Neural cell (in vitro differentiated cells): ENCODE results near the gene ACTR1A. TPM values are rescaled to one million over a fixed set of nuclear protein-coding genes. Genes with fewer than 3 reads are reported as not detected.

Experiments
- H2AFZ ChIP-seq: fragments of 200-600, 300-800 bp; sonication (generic), shearing (Covaris generic); 2 replicates; pipeline ENCODE4 v1.6.0; 2014; ENCODE audit warnings: low read depth, mild to moderate bottlenecking, antibody characterized with exemption, low read length, moderate library complexity
- H3F3A ChIP-seq: fragments of 200-600 bp; shearing (Covaris generic); 2 replicates; pipeline ENCODE4 v1.6.1; 2016; ENCODE audit warnings: mild to moderate bottlenecking, moderate library complexity, mixed read lengths, antibody characterized with exemption, low read length; ENCODE audit not compliant: insufficient read depth, poor library complexity, severe bottlenecking
- H3K27ac ChIP-seq: fragments of 200-600, 300-800 bp; sonication (generic), shearing (Covaris generic); 2 replicates; pipeline ENCODE4 v1.5.1; 2014; ENCODE audit warnings: mild to moderate bottlenecking, low read length, moderate library complexity
- H3K27me3 ChIP-seq: fragments of 300-800, 200-600 bp; sonication (generic), shearing (Covaris generic); 2 replicates; pipeline ENCODE4 v1.6.0; 2014; ENCODE audit warnings: mild to moderate bottlenecking, low read depth, low read length, moderate library complexity; ENCODE audit not compliant: insufficient read depth
- H3K36me3 ChIP-seq: fragments of 300-800, 200-600 bp; sonication (generic), shearing (Covaris generic); 2 replicates; pipeline ENCODE4 v1.5.1; 2014; ENCODE audit warnings: mild to moderate bottlenecking, antibody characterized with exemption, low read length, moderate library complexity; ENCODE audit not compliant: insufficient read depth
- H3K4me2 ChIP-seq: fragments of 300-800, 200-600 bp; sonication (generic), shearing (Covaris generic); 2 replicates; pipeline ENCODE4 v1.6.0; 2014; ENCODE audit warnings: mild to moderate bottlenecking, low read length
- H3K4me3 ChIP-seq: fragments of 300-800, 200-600 bp; sonication (generic), shearing (Covaris generic); 2 replicates; pipeline ENCODE4 v1.5.1; 2014; ENCODE audit warnings: mild to moderate bottlenecking, low read length, moderate library complexity
- H3K79me2 ChIP-seq: fragments of 200-600 bp; shearing (Covaris generic); replicated peaks from 2 replicates; pipeline ENCODE4 v1.6.0; 2014; ENCODE audit warnings: mild to moderate bottlenecking, low read length, moderate library complexity; ENCODE audit not compliant: insufficient read depth
- H3K9ac ChIP-seq: fragments of 300-800, 200-600 bp; sonication (generic), shearing (Covaris generic); 2 replicates; pipeline ENCODE4 v1.6.1; 2016; ENCODE audit warnings: mild to moderate bottlenecking, low read length, mixed read lengths
- H3K9me2 ChIP-seq: fragments of 200-600 bp; shearing (Covaris generic); 2 replicates; pipeline ENCODE4 v1.6.1; 2016; ENCODE audit warnings: mild to moderate bottlenecking, low read length, mixed read lengths; ENCODE audit not compliant: insufficient read depth
- H3K9me3 ChIP-seq: fragments of 200-600, 300-800 bp; sonication (generic), shearing (Covaris generic); 2 replicates; pipeline ENCODE4 v1.6.1; 2016; ENCODE audit warnings: mild to moderate bottlenecking, mixed run types, low read length, moderate library complexity, mixed read lengths
- H4K20me1 ChIP-seq: fragments of 200-600 bp; shearing (Covaris generic); 2 replicates; pipeline ENCODE4 v1.6.1; 2016; ENCODE audit warnings: mild to moderate bottlenecking, mixed run types; ENCODE audit not compliant: insufficient read depth
- CTCF ChIP-seq: fragments of 450-650 bp; IDR thresholded peaks from 2 replicates; pipeline ENCODE4 v1.5.1; 2014; ENCODE audit warnings: antibody characterized with exemption, mild to moderate bottlenecking, moderate library complexity; ENCODE audit not compliant: poor library complexity, severe bottlenecking
- EP300 ChIP-seq: fragments of 450-650 bp; conservative IDR thresholded peaks from 2 replicates; pipeline ENCODE4 v1.6.1; 2014; ENCODE audit warnings: antibody characterized with exemption, mild to moderate bottlenecking, moderate library complexity; ENCODE audit not compliant: poor library complexity, severe bottlenecking
- EZH2 ChIP-seq: fragments of 200-600, 300-800 bp; shearing (Covaris generic), sonication (generic); IDR thresholded peaks from 2 replicates; pipeline ENCODE4 v1.6.1; 2014; ENCODE audit warnings: antibody characterized with exemption, low read length, borderline replicate concordance, mild to moderate bottlenecking; ENCODE audit not compliant: insufficient read depth, poor library complexity, severe bottlenecking
- MXI1 ChIP-seq: fragments of 450-650 bp; conservative IDR thresholded peaks from 2 replicates; pipeline ENCODE4 v1.6.1; 2014; ENCODE audit warnings: antibody characterized with exemption, mild to moderate bottlenecking; ENCODE audit not compliant: poor library complexity, severe bottlenecking
- POLR2AphosphoS5 ChIP-seq: IDR thresholded peaks from 2 replicates; pipeline ENCODE4 v1.6.1; 2012
- RAD21 ChIP-seq: fragments of 450-650 bp; conservative IDR thresholded peaks from 2 replicates; pipeline ENCODE4 v1.6.1; 2014; ENCODE audit warnings: antibody characterized with exemption, mild to moderate bottlenecking, moderate library complexity
- REST ChIP-seq: IDR thresholded peaks from 2 replicates; pipeline ENCODE4 v1.6.1; 2012; ENCODE audit warnings: borderline replicate concordance
- SMC3 ChIP-seq: fragments of 450-650 bp; conservative IDR thresholded peaks from 2 replicates; pipeline ENCODE4 v1.6.1; 2014; ENCODE audit warnings: antibody characterized with exemption, mild to moderate bottlenecking, moderate library complexity; ENCODE audit not compliant: poor library complexity
- TAF1 ChIP-seq: IDR thresholded peaks from 2 replicates; pipeline ENCODE4 v1.6.1; 2012; ENCODE audit warnings: low read depth
- polyA plus RNA-seq: library from polyadenylated mRNA; depleted of rRNA; stranded (reverse); fragments of >200 nt; gene quantifications from 2 replicates; pipeline ENCODE4 v1.2.3, GENCODE V29; 2014

ACTR1A gene
- polyA plus RNA-seq, 1 donor from 2014 or later, result 316 TPM

- no peak for TF ChIP-seq TAF1
- TF ChIP-seq CTCF, result no peak
- TF ChIP-seq MXI1, result no peak
- no peak for TF ChIP-seq EZH2
- no peak for TF ChIP-seq EP300
- no peak for TF ChIP-seq SMC3
- no peak for TF ChIP-seq POLR2AphosphoS5
- no peak for TF ChIP-seq RAD21
- TF ChIP-seq REST, result no peak
- H3K36me3 ChIP-seq, result no peaks in the 10 kb centered on the region
- no peaks in the 10 kb centered on the region for H4K20me1 ChIP-seq
- no peaks in the 10 kb centered on the region for H3F3A ChIP-seq
- no peaks in the 10 kb centered on the region for H3K79me2 ChIP-seq
- no peak overlapping the region for H3K4me2 ChIP-seq
- no peak overlapping the region for H3K9ac ChIP-seq
- H3K9me2 ChIP-seq, result no peaks in the 10 kb centered on the region
- no peak overlapping the region for H3K4me3 ChIP-seq
- no peak overlapping the region for H2AFZ ChIP-seq
- no peaks in the 10 kb centered on the region for H3K27me3 ChIP-seq
- H3K27ac ChIP-seq, result no peak overlapping the region
- H3K9me3 ChIP-seq, result no peaks in the 10 kb centered on the region
Observed at GRCh38 chr10:102545997-102546396, 43.5 kb upstream of the ACTR1A start.

GRCh38 chr10:102545265-102545871 is 42.9 kb upstream of the ACTR1A start:
- Histone ChIP-seq H3K9me2 (no peaks in the 10 kb centered on the region), H3K27me3 (no peaks in the 10 kb centered on the region), H2AFZ (no peak overlapping the region), H4K20me1 (no peaks in the 10 kb centered on the region), H3K9ac (no peak overlapping the region), H3K9me3 (no peaks in the 10 kb centered on the region), H3K27ac (no peak overlapping the region), H3K79me2 (no peaks in the 10 kb centered on the region), H3K4me3 (no peak overlapping the region), H3K4me2 (no peak overlapping the region), H3F3A (no peaks in the 10 kb centered on the region), H3K36me3 (no peaks in the 10 kb centered on the region)
- TF ChIP-seq EP300, result no peak
- TF ChIP-seq CTCF, result no peak
- TF ChIP-seq REST, result no peak
- TF ChIP-seq POLR2AphosphoS5, result no peak
- no peak for TF ChIP-seq RAD21
- TF ChIP-seq SMC3, result no peak
